ENCODE measurements around the gene FAM89B. TPM values are rescaled to one million over a fixed set of nuclear protein-coding genes. Genes with fewer than 3 reads are reported as not detected.

FAM89B gene
- total RNA-seq, 1 donor from 2014 or later, result 19.0 TPM

Other genes starting within 250 kb of the FAM89B start
- gene DPF2, start 238.7 kb upstream of the FAM89B start, total RNA-seq, result 18.7 TPM
- gene TIGD3, start 217.8 kb upstream of the FAM89B start, total RNA-seq, result 0.43 TPM
- 14.5 TPM for gene SLC25A45, start 189.9 kb upstream of the FAM89B start, total RNA-seq
- gene FRMD8, start 185.9 kb upstream of the FAM89B start, total RNA-seq, result 9.3 TPM
- 766 TPM for gene NEAT1, start 149.7 kb upstream of the FAM89B start, total RNA-seq
- gene MALAT1, start 73.5 kb upstream of the FAM89B start, total RNA-seq, result 2,761 TPM
- 67.6 TPM for gene SCYL1, start 47.5 kb upstream of the FAM89B start, total RNA-seq
- gene LTBP3, start 14.2 kb upstream of the FAM89B start, total RNA-seq, result 42.3 TPM
- 17.0 TPM for gene ZNRD2, start 2.1 kb upstream of the FAM89B start, total RNA-seq
- 13.5 TPM for gene EHBP1L1, start 3.5 kb downstream of the FAM89B start, total RNA-seq
- gene KCNK7, start 23.3 kb downstream of the FAM89B start, total RNA-seq, result not detected
- gene MAP3K11, start 41.7 kb downstream of the FAM89B start, total RNA-seq, result 85.4 TPM
- 16.8 TPM for gene PCNX3, start 43.2 kb downstream of the FAM89B start, total RNA-seq
- gene SIPA1, start 65.6 kb downstream of the FAM89B start, total RNA-seq, result 29.5 TPM
- 34.3 TPM for gene RELA, start 90.4 kb downstream of the FAM89B start, total RNA-seq
- gene KAT5, start 139.7 kb downstream of the FAM89B start, total RNA-seq, result 19.4 TPM
- gene RNASEH2C, start 148.3 kb downstream of the FAM89B start, total RNA-seq, result 24.2 TPM
- 13.4 TPM for gene AP5B1, start 208.4 kb downstream of the FAM89B start, total RNA-seq
- 0.23 TPM for gene OVOL1, start 214.5 kb downstream of the FAM89B start, total RNA-seq